Measurements from ENCODE around the gene CYP24A1. TPM values are rescaled to one million over a fixed set of nuclear protein-coding genes. Genes with fewer than 3 reads are reported as not detected.

The CYP24A1 gene
- total RNA-seq, 1 donor from 2014 or later = 0.04 TPM

GRCh38 chr20:54194724-54195438, 21.1 kb upstream of the CYP24A1 start:
- no peak for DNase-seq (ENCODE audit: low read depth)
- H3K27me3 ChIP-seq (ENCODE audit: control insufficient read depth, insufficient read depth, low read length) = no peaks in the 10 kb centered on the region
- peak; percentile 28 for TF ChIP-seq CTCF (IDR thresholded peaks at IDR 0.05; ENCODE audit: insufficient read depth, low read length, poor library complexity, severe bottlenecking)
- H3K4me3 ChIP-seq (ENCODE audit: low read depth, low read length) = no peak overlapping the region
- H3K36me3 ChIP-seq (ENCODE audit: control insufficient read depth, insufficient read depth, low read length) = no peaks in the 10 kb centered on the region

- H3K4me3 ChIP-seq (ENCODE audit: low read depth, low read length) = no peak overlapping the region
- no peaks in the 10 kb centered on the region for H3K27me3 ChIP-seq (ENCODE audit: control insufficient read depth, insufficient read depth, low read length)
- no peak for DNase-seq (ENCODE audit: low read depth)
- TF ChIP-seq CTCF (IDR thresholded peaks at IDR 0.05; ENCODE audit: insufficient read depth, low read length, poor library complexity, severe bottlenecking) = no peak
- H3K36me3 ChIP-seq (ENCODE audit: control insufficient read depth, insufficient read depth, low read length) = no peaks in the 10 kb centered on the region
Observed at GRCh38 chr20:54193817-54194216, 20.0 kb upstream of the CYP24A1 start.

GRCh38 chr20:54190217-54190616, 16.4 kb upstream of the CYP24A1 start:
- Histone ChIP-seq H3K36me3 (ENCODE audit: control insufficient read depth, insufficient read depth, low read length) (no peaks in the 10 kb centered on the region), H3K27me3 (ENCODE audit: control insufficient read depth, insufficient read depth, low read length) (no peaks in the 10 kb centered on the region), H3K4me3 (ENCODE audit: low read depth, low read length) (no peak overlapping the region)
- DNase-seq (ENCODE audit: low read depth) = no peak
- TF ChIP-seq CTCF (IDR thresholded peaks at IDR 0.05; ENCODE audit: insufficient read depth, low read length, poor library complexity, severe bottlenecking) = no peak

- no peak for DNase-seq (ENCODE audit: low read depth)
- TF ChIP-seq CTCF (IDR thresholded peaks at IDR 0.05; ENCODE audit: insufficient read depth, low read length, poor library complexity, severe bottlenecking) = no peak
- Histone ChIP-seq H3K4me3 (ENCODE audit: low read depth, low read length) (no peak overlapping the region), H3K27me3 (ENCODE audit: control insufficient read depth, insufficient read depth, low read length) (no peaks in the 10 kb centered on the region), H3K36me3 (ENCODE audit: control insufficient read depth, insufficient read depth, low read length) (no peaks in the 10 kb centered on the region)
Observed at GRCh38 chr20:54189630-54190029, 15.8 kb upstream of the CYP24A1 start.

GRCh38 chr20:54188132-54188849, 14.5 kb upstream of the CYP24A1 start:
- H3K36me3 ChIP-seq (ENCODE audit: control insufficient read depth, insufficient read depth, low read length) = no peaks in the 10 kb centered on the region
- no peak overlapping the region for H3K4me3 ChIP-seq (ENCODE audit: low read depth, low read length)
- no peak for DNase-seq (ENCODE audit: low read depth)
- no peaks in the 10 kb centered on the region for H3K27me3 ChIP-seq (ENCODE audit: control insufficient read depth, insufficient read depth, low read length)
- no peak for TF ChIP-seq CTCF (IDR thresholded peaks at IDR 0.05; ENCODE audit: insufficient read depth, low read length, poor library complexity, severe bottlenecking)

All from kidney epithelial cell (primary cell).